Keratinocyte (primary cell): ENCODE results near the gene SLC17A5. TPM values are rescaled to one million over a fixed set of nuclear protein-coding genes. Genes with fewer than 3 reads are reported as not detected.

Source experiments
- DNase-seq: peaks from one replicate; pipeline ENCODE4 v3.0.0-alpha.2; 2011; ENCODE audit warnings: low read depth, missing footprints, low spot score
- FAIRE-seq: peaks from 2 replicates; lab custom pipeline; 2011; peaks lifted over from hg19 to GRCh38; lab: Jason Lieb, UNC
- H2AFZ ChIP-seq: 2 replicates; pipeline ENCODE4 v1.6.0; 2012; ENCODE audit warnings: low read length, control low read depth, inconsistent platforms; ENCODE audit not compliant: control insufficient read depth
- H3K27ac ChIP-seq: 2 replicates; pipeline ENCODE4 v1.5.1; 2011; ENCODE audit warnings: low read length; ENCODE audit not compliant: control insufficient read depth, insufficient read depth
- H3K27me3 ChIP-seq: 3 replicates; pipeline ENCODE4 v1.6.0; 2011; ENCODE audit warnings: low read length; ENCODE audit not compliant: control insufficient read depth, insufficient read depth; ENCODE audit errors: extremely low read depth
- H3K36me3 ChIP-seq, 2 experiments: 2 replicates in 1 of 2; 3 replicates in 1 of 2; pipeline ENCODE4 v1.5.1; 2011; ENCODE audit warnings: low read length in 2 of 2, mild to moderate bottlenecking in 1 of 2; ENCODE audit not compliant: control insufficient read depth in 2 of 2, insufficient read depth in 2 of 2; ENCODE audit errors: extremely low read depth in 1 of 2
- H3K4me1 ChIP-seq: 3 replicates; pipeline ENCODE4 v1.5.1; 2011; ENCODE audit warnings: low read length; ENCODE audit not compliant: control insufficient read depth, insufficient read depth; ENCODE audit errors: extremely low read depth
- H3K4me2 ChIP-seq: 3 replicates; pipeline ENCODE4 v1.6.0; 2011; ENCODE audit warnings: low read depth, low read length; ENCODE audit not compliant: control insufficient read depth, insufficient read depth; ENCODE audit errors: extremely low read depth
- H3K4me3 ChIP-seq, 3 experiments: fragments of 200-600 bp in 1 of 3; sonication (generic) in 1 of 3; 2 replicates in 2 of 3; 3 replicates in 1 of 3; pipeline ENCODE4 v1.5.1; 2011 to 2016; ENCODE audit warnings: low read length in 3 of 3, mild to moderate bottlenecking in 3 of 3, control low read depth in 2 of 3, inconsistent platforms in 1 of 3, low read depth in 1 of 3, mixed read lengths in 1 of 3, mixed run types in 1 of 3, moderate library complexity in 1 of 3; ENCODE audit not compliant: control insufficient read depth in 2 of 3, insufficient read depth in 2 of 3; ENCODE audit errors: extremely low read depth in 1 of 3
- H3K79me2 ChIP-seq: 2 replicates; pipeline ENCODE4 v1.6.0; 2012; ENCODE audit warnings: low read length; ENCODE audit not compliant: control insufficient read depth, insufficient read depth
- H3K9ac ChIP-seq: 3 replicates; pipeline ENCODE4 v1.6.0; 2011; ENCODE audit warnings: low read length; ENCODE audit not compliant: control insufficient read depth, insufficient read depth; ENCODE audit errors: extremely low read depth
- H3K9me1 ChIP-seq: 3 replicates; pipeline ENCODE4 v1.6.0; 2011; ENCODE audit warnings: low read length; ENCODE audit not compliant: control insufficient read depth, insufficient read depth; ENCODE audit errors: extremely low read depth
- H3K9me3 ChIP-seq: 2 replicates; pipeline ENCODE4 v1.5.1; 2012; ENCODE audit warnings: low read depth, low read length; ENCODE audit not compliant: control insufficient read depth
- H4K20me1 ChIP-seq: 3 replicates; pipeline ENCODE4 v1.6.0; 2011; ENCODE audit warnings: low read length; ENCODE audit not compliant: control insufficient read depth, insufficient read depth; ENCODE audit errors: extremely low read depth
- CTCF ChIP-seq, 3 experiments: IDR thresholded peaks in 1 of 3; conservative IDR thresholded peaks in 1 of 3; optimal IDR thresholded peaks in 1 of 3; 2 replicates in 2 of 3; 3 replicates in 1 of 3; pipeline versions ENCODE3 to v1.5.1; 2011; ENCODE audit warnings: low read length in 3 of 3, mild to moderate bottlenecking in 3 of 3, moderate library complexity in 2 of 3, control low read depth in 1 of 3, inconsistent platforms in 1 of 3; ENCODE audit not compliant: insufficient read depth in 2 of 3; ENCODE audit errors: extremely low read depth in 1 of 3
- EZH2 ChIP-seq: IDR thresholded peaks from one replicate; pipeline ENCODE4 v1.6.1; 2012; ENCODE audit warnings: inconsistent platforms, mild to moderate bottlenecking, low read length, moderate library complexity
- dilution Hi-C: fragments of 300-500 bp; cut with MboI; formaldehyde crosslinking; loops from one replicate; pipeline ENCODE4 v1.7.0; 2020; ENCODE audit warnings: low sequenced_read_pairs; ENCODE audit not compliant: extremely low pct_ligation_motif_present
- polyA plus RNA-seq, 5 experiments: library from polyadenylated mRNA; depleted of rRNA in 3 of 5; stranded (reverse) in 3 of 5; stranded (forward) in 1 of 5; unstranded in 1 of 5; fragments of >200 nt; gene quantifications; 1 replicate in 1 of 5; 2 replicates in 3 of 5; 3 replicates in 1 of 5; pipeline versions ENCODE4 v1.2.1 to v1.2.3, GENCODE V29; 2011 to 2012; ENCODE audit warnings: missing spikeins in 2 of 5, low read depth in 1 of 5, low replicate concordance in 1 of 5

Gene SLC17A5
- polyA plus RNA-seq, 1 donor (not counting 4 experiments of a cell fraction or from before 2014, with no cell fraction given): 8.7 TPM

- Histone ChIP-seq H3K9ac (no peak overlapping the region), H2AFZ (no peak overlapping the region)
Observed at GRCh38 chr6:73656531-73657145, 2.8 kb upstream of the SLC17A5 start.

GRCh38 chr6:73655341-73655917 is 1.6 kb upstream of the SLC17A5 start:
- dilution Hi-C loops: no loop called here
- no peaks in the 10 kb centered on the region for H3K9me3 ChIP-seq
- H3K4me2 ChIP-seq: peak overlapping the region; percentile 97
- H3K79me2 ChIP-seq: no peaks in the 10 kb centered on the region
- H4K20me1 ChIP-seq: no peaks in the 10 kb centered on the region
- peak overlapping the region; percentile 81 for H2AFZ ChIP-seq
- no peaks in the 10 kb centered on the region for H3K27me3 ChIP-seq
- peak overlapping the region; percentile 76 to 99 (median 96) for H3K4me3 ChIP-seq
- peaks cover 14% of the 10 kb centered on the region for H3K4me1 ChIP-seq
- DNase-seq: no peak
- FAIRE-seq: no peak
- H3K9ac ChIP-seq: peak overlapping the region; percentile 85
- no peaks in the 10 kb centered on the region for H3K9me1 ChIP-seq
- H3K27ac ChIP-seq: peak overlapping the region; percentile 86
- TF ChIP-seq EZH2 (no peak), CTCF (optimal IDR thresholded peaks at IDR 0.05 in 1 of 3, IDR thresholded peaks at IDR 0.05 in 1 of 3, conservative IDR thresholded peaks at IDR 0.05 in 1 of 3; ENCODE audit: extremely low read depth in 1 of 3, insufficient read depth in 2 of 3, low read length in 3 of 3) (no peak)
- H3K36me3 ChIP-seq: no peaks in the 10 kb centered on the region

More at GRCh38 chr6:73656531-73657145, 2.8 kb upstream of the SLC17A5 start:
- dilution Hi-C loops: no loop called here
- H4K20me1 ChIP-seq: no peaks in the 10 kb centered on the region
- H3K27ac ChIP-seq: no peak overlapping the region
- DNase-seq (no peak), FAIRE-seq (no peak)
- no peaks in the 10 kb centered on the region for H3K79me2 ChIP-seq
- H3K27me3 ChIP-seq: no peaks in the 10 kb centered on the region
- H3K36me3 ChIP-seq: no peaks in the 10 kb centered on the region
- TF ChIP-seq EZH2 (no peak), CTCF (optimal IDR thresholded peaks at IDR 0.05 in 1 of 3, IDR thresholded peaks at IDR 0.05 in 1 of 3, conservative IDR thresholded peaks at IDR 0.05 in 1 of 3; ENCODE audit: extremely low read depth in 1 of 3, insufficient read depth in 2 of 3, low read length in 3 of 3) (no peak)
- no peak overlapping the region for H3K4me2 ChIP-seq
- H3K4me3 ChIP-seq: no peak overlapping the region
- H3K9me1 ChIP-seq: no peaks in the 10 kb centered on the region
- no peaks in the 10 kb centered on the region for H3K9me3 ChIP-seq
- H3K4me1 ChIP-seq: peaks cover 14% of the 10 kb centered on the region
